ENCODE results near the gene NPAS1.

- TF ChIP-seq CTCF (IDR thresholded peaks at IDR 0.05) (no peak), EZH2phosphoT487 (IDR thresholded peaks at IDR 0.05) (no peak)
Measured at GRCh38 chr19:46988614-46989230, 30.9 kb upstream of the NPAS1 start.
